NCI-H774 (cell line): ENCODE results near the gene MPV17L2.

Experiments used
- DNase-seq: peaks from one replicate; lab custom pipeline; 2025; lab: John Stamatoyannopoulos, UW

MPV17L2 gene

DNA sequence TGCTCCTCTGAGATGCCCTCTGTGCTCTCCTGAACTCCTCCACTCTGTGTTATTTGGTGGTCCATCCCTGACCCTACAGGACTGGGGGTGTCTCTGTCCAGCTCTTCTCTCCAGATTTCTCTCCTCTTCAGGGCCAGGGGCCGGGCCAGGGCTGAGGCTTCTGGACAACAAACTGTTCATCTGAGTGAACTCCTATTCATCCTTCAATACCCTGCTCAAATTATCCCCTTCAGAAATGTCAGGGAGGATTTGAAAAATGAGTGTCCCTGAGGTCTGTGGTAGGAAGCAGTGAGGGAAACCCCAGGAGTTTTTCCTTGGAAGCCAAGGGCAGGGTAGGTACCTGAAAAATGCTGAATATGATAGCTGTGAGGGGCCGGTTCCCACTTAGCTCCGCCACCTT, 25.6 kb downstream of the MPV17L2 start:
- DNase-seq, result no peak

GRCh38 chr19:18219911-18220631, 27.1 kb downstream of the MPV17L2 start:
- no peak for DNase-seq

- DNase-seq, result no peak
Observed at GRCh38 chr19:18220632-18221275, 27.7 kb downstream of the MPV17L2 start.

DNA sequence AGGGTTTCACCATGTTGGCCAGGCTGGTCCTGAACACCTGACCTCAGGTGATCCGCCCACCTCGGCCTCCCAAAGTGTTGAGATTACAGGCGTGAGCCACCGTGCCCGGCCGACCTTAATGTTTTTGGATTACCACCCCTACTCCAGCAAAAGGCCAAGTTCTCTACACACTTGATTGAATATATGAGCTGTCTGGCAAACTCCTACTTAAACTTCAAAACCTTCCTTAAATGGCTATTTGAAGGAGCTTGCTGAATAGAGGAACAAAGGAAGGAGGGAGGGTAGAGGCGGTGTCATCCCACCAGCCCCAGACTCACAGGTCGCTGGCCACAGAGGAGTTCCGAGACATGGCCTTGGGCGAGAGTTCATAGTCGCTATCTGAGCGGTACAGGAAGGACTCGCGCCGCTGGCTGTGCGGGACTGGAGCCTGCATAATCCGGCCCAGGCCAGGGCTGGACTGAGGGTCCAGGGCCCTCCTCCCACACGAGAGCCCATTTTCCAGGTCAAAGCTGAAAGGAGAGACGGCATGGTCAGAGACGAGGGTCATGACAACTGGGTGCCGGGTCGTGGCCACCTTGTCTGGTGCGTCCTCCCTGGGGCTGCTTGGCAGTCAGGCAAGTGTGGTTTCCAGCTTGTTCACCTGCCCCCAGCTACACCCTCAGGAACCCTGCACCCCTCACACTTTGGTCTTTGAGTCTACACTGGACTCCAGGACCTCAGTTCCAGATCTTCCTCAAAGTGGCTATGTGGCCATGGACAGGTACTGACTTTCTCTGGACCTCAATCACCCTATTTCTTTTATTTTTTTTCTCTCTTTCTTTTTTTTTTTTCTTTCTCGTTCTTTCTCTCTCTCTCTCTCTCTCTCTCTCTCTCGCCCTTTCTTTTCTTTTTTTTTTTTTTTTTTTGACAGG, 29.1 kb downstream of the MPV17L2 start:
- no peak for DNase-seq

DNA sequence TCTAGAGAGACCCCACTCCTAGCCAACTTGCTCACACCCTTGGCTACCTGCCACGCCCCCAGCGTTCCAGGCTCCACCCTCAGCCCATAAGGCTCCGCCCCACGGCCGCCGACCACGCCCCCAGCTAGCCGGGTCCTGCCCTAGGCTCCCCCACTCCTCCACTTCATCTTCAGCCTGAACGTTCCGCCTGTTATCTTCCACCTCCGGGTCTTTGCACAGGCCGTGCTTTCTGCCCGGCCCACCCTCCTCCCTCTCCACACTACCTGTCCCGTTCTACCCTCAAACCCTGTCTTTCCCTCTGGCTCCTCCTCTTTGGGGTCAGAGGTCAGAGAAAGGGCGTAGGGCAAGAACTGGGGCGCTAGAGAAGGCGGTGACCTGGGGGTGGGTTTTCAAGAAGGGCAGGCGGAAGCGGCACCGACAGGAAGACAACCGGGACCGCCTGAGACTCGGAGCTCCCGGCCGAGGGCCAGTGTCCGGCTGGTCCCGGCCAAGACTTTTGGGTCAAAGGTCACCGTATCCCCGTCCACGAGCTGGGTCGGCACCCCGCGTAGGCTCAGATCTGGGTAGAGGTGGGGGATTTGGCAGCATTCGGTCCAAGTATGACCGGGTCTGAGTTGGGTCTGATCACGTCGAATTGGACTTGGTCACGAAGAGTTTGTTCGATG, 31.0 kb downstream of the MPV17L2 start:
- peak; percentile 50 for DNase-seq

GRCh38 chr19:18224525-18225354, 31.7 kb downstream of the MPV17L2 start:
- peak; percentile 96 for DNase-seq

GRCh38 chr19:18225355-18225701, 32.3 kb downstream of the MPV17L2 start:
- DNase-seq, result no peak

DNA sequence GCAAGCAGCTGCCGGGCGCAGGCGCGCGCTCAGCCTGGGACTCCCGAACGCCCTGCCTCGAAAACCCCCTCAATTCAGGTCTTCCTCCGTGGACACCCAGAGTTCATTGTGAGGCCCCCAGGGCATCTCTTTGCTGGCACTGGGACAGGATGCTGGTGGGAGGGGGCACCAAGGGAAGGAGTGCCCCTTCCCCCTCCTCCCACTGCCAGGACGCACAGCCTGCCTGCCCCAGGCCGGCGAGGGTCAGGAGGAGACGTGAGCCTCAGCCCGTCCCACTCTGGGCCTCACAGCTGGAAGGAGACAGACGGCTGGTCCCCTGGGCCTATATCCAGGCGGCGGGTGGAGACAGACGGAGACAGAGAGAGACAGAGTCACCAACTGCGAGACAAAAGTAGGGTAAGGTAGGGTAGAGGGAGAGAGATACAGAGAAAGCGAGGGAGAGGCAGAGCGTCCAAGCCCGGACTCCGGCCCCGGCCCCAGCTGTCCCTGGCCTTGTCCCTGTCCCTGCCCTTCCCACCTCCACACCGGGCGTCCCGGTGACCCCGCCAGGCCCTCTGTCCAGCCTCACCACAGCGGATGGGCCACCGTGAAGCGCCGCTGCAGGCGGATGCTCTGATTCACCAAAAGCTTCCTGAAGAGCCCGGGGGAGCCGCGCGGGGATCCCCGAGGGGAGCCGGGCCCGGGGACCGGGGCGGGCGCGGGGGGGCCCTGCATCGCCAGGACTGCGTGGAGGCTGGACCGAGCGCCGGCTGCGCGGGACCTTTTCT, 32.9 kb downstream of the MPV17L2 start, which contains the start of gene PDE4C:
Gene PDE4C, minus strand, starts transcription at position 737 of the 767 bp plus-strand sequence. Its CDS starts 23 bp downstream, at position 714.
- DNase-seq, result no peak

DNA sequence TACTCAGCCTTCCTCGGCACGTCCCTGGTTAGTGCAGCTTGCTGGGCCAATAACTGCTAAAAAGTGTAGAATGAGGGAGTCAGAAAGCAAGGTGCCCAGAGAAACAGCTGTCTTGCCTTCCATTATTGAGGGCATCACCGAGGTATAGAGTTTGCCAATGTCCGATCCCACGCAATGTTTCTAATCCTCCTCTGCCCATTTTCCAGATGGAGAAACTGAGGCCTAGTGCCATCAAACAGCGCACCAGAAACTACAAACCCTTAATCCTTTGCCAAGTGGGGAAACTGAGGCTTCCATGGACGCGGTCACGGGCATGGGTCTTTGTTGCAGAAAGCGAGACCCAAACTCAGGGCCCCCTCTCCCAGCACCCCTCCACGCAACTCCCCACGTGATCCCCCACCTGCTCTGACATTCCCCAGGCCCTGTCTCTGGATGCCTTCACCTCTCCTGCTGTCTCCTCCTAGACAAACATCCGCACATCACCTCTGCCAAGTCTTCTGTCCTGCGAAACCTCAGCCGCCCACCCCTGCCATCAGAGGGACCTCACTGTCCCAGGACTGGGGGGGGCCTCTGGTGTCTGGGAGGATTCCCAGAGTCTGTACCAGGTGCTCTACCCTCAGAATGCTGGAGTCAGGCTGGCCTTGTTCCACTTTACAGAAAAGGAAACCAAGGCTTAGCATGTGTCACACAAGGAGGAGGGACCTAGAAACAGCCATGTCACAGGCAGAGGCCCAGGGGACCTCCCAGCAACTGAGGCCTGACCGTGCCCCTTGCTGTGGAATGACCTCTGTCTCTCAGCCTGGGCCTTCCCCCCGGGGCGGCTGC, 34.1 kb downstream of the MPV17L2 start:
- DNase-seq, result no peak

- DNase-seq, result no peak
Observed at GRCh38 chr19:18227781-18228271, 34.8 kb downstream of the MPV17L2 start.

GRCh38 chr19:18229474-18229873, 36.5 kb downstream of the MPV17L2 start:
- DNase-seq, result no peak

GRCh38 chr19:18229915-18230314, 36.9 kb downstream of the MPV17L2 start:
- DNase-seq, result no peak

DNA sequence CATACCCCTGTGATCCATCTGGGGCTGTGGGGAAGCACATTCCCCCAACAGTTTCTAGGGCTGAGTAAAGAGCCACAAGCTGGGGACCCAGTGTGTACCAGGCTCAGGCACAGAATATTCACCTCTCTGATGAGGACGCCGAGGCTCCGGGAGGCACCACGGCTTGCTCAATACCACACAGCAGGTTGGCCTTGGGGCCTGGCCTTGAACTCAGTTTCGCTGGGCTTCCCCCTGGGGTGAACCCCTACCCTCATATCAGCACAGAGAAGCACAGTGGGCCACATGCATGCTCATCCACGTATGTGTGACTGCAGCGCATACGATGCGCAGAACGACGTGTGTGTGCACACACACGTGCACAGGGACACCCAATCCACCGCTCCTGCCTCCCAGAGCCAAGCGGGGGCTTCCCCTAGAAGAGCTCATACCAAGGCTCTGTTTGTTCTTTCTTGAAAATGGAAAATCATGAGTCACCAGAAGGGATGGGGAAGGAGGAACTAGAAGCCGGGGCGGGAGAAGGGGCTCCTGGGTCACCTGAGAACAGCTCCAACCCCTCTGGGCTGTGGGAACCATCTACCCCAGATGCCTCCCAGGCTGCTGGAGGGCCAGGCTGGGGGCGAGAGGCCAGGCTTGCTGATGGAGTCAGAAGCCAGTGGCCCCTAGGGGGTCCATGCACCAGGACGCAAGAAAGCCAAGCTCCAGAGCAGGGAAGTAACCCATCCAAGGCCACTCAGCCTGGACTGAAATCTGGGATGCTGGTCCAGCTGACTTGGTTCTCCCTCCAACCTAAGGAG, 38.1 kb downstream of the MPV17L2 start:
- DNase-seq, result no peak

GRCh38 chr19:18231775-18232174, 38.8 kb downstream of the MPV17L2 start:
- no peak for DNase-seq

- DNase-seq, result no peak
Observed at GRCh38 chr19:18232540-18233223, 39.7 kb downstream of the MPV17L2 start.

DNA sequence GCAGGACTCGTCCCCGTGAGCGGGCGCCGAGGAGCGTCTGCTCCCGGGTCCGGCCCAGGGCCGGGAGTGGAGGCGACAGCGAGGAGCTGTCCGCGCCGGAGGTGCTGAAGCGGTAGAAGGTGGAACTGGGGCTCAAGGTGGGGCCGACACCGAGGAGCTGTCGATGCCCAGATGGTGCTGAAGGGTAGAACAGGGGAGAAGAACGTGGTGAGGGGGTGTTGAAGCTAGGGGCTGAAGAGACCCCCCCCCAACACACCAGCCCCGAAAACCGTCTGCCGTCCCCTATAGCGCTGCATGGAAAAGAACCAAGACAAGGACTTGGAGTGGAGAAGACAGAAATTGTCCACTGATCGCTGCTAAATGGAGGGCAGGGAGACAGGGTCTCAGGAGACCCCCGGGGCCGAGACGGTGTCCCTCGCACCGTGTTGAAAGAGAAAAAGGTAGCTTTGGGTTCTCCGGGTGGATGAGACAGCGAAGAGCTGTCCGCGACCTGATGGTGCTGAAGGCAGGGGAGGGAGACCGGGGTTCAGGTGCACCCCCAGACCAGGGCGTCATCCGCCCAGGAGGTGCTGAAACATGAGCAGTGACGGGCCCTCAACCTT, 40.3 kb downstream of the MPV17L2 start:
- no peak for DNase-seq

DNA sequence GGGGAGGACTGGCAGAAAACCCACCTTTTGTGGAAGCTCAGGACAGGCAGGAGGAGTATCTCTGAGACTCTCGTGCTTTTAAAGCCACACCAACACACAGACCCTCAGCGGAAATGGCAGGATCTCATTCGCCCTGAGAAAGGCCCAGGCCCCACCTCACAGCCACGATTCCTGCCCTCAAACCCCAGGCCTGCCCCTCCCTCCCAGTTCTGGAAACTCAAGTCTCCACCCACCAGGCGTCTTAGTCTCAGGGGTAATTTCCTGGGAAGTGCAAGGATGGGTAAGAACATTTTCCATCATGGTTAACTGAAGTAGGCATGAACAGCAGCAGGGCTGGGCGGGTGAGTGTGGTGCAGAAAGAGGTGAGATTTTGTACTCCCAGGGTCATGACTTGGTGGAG, 41.2 kb downstream of the MPV17L2 start:
- DNase-seq, result no peak

GRCh38 chr19:18239303-18239702, 46.3 kb downstream of the MPV17L2 start:
- no peak for DNase-seq
